Liver (tissue), 3 donors: Measurements from ENCODE around the gene SNX1.

Source experiments
- EGR1 ChIP-seq, 2 donors: IDR thresholded peaks; 2 replicates each; pipeline ENCODE4 v1.6.1; 2016 to 2018; ENCODE audit warnings: antibody characterized with exemption in 2 of 2, low read depth in 2 of 2
- YY1 ChIP-seq: IDR thresholded peaks from 2 replicates; pipeline ENCODE4 v1.6.1; 2016; ENCODE audit warnings: antibody characterized with exemption, mild to moderate bottlenecking
- TF ChIP-seq, protein P1 (sequence below): IDR thresholded peaks from 2 replicates; pipeline ENCODE4 v1.6.1; 2016; ENCODE audit warnings: antibody characterized with exemption
- TF ChIP-seq, protein P2 (sequence below): fragments of 150-350 bp; IDR thresholded peaks from 2 replicates; pipeline ENCODE4 v1.5.1; 2017; ENCODE audit warnings: improper control_type of control experiment, low read depth, low read length; ENCODE audit not compliant: missing input control
- donor health status: healthy.
- donor health status: healthy.

DNA sequence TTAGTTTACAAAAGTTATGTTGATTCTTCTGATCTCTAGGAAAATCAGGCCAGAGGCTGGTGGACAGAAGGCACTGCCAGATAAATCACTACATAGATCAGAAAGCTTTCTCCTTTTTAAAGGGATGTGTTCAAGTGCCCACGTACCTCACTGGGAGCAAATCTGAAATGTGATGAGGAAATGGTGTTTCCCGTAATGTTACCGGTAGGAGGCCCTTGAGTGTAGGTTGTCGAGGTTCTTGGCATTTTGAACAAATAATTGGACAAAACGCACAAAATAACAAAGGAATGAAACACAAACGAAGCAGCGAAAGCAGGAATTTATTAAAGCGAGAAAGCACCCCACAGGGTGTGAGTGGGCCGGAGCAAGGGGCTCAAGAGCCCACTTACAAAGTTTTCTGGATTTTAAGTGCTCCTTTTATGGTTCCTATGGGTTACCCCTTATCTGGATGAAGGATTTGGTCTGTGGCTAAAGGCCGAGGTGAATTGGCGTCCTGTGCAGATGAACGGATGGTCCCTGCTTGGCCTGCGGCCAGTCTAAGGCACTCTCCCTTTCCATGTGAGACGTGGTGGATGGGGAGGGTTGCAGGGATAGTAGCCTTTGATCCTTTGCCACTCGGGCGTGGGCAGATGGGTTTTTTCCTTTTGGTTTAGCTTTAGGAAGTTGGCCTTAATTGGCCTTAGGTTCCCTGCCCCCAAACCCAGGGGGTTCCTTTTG lies 1.0 kb downstream of the SNX1 start:
- TF ChIP-seq, protein P1, sequence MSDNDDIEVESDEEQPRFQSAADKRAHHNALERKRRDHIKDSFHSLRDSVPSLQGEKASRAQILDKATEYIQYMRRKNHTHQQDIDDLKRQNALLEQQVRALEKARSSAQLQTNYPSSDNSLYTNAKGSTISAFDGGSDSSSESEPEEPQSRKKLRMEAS = no peak
- TF ChIP-seq, protein P2, sequence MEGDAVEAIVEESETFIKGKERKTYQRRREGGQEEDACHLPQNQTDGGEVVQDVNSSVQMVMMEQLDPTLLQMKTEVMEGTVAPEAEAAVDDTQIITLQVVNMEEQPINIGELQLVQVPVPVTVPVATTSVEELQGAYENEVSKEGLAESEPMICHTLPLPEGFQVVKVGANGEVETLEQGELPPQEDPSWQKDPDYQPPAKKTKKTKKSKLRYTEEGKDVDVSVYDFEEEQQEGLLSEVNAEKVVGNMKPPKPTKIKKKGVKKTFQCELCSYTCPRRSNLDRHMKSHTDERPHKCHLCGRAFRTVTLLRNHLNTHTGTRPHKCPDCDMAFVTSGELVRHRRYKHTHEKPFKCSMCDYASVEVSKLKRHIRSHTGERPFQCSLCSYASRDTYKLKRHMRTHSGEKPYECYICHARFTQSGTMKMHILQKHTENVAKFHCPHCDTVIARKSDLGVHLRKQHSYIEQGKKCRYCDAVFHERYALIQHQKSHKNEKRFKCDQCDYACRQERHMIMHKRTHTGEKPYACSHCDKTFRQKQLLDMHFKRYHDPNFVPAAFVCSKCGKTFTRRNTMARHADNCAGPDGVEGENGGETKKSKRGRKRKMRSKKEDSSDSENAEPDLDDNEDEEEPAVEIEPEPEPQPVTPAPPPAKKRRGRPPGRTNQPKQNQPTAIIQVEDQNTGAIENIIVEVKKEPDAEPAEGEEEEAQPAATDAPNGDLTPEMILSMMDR = no peak
- peak; percentile 16 to 42 for TF ChIP-seq EGR1 (IDR thresholded peaks at IDR 0.05; ENCODE audit: low read depth in 2 of 2)
- TF ChIP-seq YY1 = no peak
